HG03097 (cell line): ENCODE data around the gene SORCS2.

ENCODE experiments used
- ATAC-seq: cut with Tn5 transposase; IDR thresholded peaks from one replicate; pipeline ENCODE4 v1.9.1; 2021; ENCODE audit not compliant: unreplicated experiment, low FRiP score

The SORCS2 gene

GRCh38 chr4:7661846-7662506, 469.6 kb downstream of the SORCS2 start:
- ATAC-seq = no peak

DNA sequence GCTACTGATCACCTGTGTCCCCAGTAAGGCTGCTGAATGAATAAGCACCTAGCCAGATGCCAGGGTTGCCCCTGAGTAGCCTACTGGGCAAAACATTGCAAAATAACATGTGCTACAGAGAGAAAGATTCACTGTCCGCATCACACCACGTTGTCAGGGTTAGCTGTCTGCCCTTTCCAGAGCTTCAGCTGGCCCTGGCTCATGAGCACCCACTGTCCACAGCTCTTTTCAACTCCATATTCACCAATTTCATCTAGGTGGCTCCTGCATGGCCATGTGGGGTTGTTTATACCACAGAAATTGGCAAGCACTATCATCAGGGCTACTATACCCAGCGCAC, 470.1 kb downstream of the SORCS2 start:
- no peak for ATAC-seq

DNA sequence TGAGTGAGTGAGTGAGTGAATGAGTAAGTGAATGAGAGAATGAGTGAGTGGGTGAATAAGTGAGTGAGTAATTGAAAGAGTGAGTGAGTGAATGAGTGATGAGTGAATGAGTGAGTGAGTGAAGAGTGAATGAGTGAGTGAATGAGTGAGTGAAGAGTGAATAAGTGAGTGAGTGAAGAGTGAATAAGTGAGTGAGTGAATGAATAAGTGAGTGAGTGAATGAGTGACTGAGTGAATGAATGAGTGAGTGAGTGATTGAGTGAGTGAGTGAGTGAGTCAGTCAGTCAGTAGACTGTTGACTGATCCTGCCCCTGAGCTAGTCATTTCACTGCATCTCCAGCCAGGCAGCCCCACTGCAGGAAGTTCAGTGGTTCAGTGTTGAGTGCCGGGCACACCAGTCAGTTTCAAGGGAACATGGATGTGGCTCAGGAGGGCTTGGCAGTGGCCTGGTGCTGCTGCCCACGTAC, 470.8 kb downstream of the SORCS2 start:
- no peak for ATAC-seq

DNA sequence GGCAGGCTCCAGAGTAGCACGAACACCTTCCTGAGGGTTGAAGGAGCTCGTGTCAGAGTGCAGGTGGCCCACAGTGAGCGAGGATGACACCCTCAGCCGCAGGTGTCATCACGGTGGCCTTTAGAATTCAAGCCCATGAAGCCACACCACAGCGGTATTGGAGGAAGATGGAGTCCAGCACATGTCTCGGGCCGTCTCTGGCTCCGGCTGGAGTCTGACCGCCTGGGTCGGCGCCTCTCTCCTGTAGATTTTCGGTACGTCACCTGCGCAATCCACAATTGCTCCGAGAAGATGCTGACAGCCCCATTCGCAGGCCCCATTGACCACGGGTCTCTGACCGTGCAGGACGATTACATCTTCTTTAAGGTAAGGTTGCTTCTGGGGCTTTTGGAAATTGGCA, 471.8 kb downstream of the SORCS2 start:
- no peak for ATAC-seq

GRCh38 chr4:7665321-7665720, 473.0 kb downstream of the SORCS2 start:
- no peak for ATAC-seq

GRCh38 chr4:7666011-7666410, 473.7 kb downstream of the SORCS2 start:
- ATAC-seq = no peak

GRCh38 chr4:7666744-7667143, 474.4 kb downstream of the SORCS2 start:
- no peak for ATAC-seq

- ATAC-seq = no peak
Observed at GRCh38 chr4:7668271-7668670, 475.9 kb downstream of the SORCS2 start.

- ATAC-seq = no peak
Observed at GRCh38 chr4:7668826-7669225, 476.5 kb downstream of the SORCS2 start.

DNA sequence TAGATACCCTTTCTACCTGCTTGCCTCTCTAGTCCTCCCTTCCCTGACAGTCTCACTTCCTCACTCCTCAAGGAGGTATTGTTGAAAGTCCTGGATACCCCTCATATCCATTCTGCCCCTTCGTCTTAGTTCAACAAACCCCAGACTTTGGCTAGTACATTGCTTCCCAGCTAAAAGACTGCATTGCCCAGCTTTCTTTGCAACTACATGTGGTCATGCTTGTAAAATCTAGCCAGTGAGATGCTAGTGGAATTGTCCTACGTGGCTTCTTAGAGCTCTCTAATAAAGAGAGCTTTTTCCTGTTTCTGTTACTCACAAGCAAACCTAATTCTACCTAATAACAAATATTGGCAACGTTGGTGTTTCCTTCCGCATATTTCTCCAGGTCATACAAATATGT, 480.3 kb downstream of the SORCS2 start:
- ATAC-seq = no peak

DNA sequence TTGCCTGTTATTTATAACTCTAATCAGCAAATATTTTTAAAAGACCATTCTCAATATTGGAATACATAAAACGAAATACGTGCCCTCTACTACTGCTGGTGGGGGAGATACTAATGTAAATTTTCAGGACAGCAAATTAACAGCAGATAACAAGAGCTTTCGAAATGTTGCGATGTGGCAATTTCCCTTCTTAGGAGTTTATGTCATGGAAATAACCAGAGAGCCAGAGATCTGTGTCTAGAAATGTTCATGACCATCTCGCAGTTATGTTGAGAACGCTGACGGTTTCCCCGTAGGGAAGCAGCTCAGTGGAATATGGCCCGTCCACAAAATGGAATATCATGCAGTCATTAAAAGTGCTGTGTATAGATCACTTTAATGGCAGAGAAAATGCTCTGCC, 480.8 kb downstream of the SORCS2 start:
- ATAC-seq = no peak

- ATAC-seq = no peak
Observed at GRCh38 chr4:7674706-7675105, 482.4 kb downstream of the SORCS2 start.

DNA sequence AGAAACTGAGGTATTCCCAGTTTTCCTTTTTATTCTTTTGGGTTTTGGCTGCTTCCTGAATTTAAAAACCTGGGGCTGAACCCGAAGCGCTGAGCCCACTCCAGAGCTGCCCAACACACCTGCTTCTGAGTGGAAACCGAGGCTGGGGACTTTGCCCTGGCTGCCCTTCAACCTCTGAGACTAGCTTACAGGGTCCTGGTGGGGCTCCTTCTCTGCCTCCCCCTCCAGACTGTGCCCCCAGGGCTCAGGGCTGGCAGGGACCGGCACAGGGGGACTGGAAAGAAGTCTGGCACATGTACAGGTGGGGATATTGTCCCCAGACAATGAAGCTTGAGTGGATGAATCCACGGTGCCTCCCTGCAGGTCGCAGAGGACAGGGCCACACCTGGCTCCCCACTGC, 482.8 kb downstream of the SORCS2 start:
- ATAC-seq = no peak

GRCh38 chr4:7675612-7676320, 483.4 kb downstream of the SORCS2 start:
- ATAC-seq = no peak

- ATAC-seq = no peak
Observed at GRCh38 chr4:7676398-7676922, 484.1 kb downstream of the SORCS2 start.

DNA sequence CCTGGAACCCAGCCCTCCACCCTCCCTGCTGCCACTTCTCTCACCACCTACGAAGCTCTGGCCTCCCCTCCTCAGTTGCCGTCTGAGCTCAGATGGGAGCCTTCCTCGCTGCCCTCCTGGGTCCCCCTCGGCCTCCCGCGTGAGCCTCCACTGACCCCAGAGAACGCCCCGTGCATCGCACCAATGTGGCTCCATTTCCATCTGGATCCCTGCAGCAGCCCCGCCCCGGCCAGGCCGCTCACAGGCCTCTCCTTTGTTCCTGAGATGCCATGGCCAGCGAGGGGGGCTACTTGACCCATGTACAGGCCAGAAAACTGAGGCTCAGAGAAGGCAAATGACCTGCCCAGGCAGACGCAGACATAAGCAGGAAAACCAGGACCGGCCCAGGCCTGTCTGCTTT, 484.7 kb downstream of the SORCS2 start:
- ATAC-seq = no peak

DNA sequence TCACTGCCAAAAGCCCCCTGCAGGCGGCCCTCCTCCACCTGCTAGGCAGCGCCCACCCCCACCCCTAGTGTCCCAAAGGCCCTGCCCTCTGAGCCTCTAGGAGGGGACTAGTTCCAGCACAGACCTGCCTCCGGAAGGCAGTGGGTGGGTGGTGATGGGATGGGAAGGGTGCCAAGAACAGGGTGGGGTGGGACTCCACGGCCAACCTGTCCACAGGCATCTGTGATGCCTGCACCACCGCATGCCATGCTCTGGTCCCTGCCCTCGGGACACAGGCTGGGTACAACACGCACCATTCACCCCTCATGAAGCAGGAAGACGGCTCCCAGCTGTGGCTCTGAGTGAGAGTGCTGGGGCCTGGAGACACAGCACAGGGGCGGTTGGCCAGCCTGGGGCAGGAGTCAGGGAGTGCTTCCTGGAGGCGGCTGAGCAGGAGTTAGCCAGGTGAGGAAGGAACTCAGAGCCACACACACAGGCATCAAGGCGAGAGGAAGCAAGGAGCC, 485.5 kb downstream of the SORCS2 start:
- no peak for ATAC-seq

DNA sequence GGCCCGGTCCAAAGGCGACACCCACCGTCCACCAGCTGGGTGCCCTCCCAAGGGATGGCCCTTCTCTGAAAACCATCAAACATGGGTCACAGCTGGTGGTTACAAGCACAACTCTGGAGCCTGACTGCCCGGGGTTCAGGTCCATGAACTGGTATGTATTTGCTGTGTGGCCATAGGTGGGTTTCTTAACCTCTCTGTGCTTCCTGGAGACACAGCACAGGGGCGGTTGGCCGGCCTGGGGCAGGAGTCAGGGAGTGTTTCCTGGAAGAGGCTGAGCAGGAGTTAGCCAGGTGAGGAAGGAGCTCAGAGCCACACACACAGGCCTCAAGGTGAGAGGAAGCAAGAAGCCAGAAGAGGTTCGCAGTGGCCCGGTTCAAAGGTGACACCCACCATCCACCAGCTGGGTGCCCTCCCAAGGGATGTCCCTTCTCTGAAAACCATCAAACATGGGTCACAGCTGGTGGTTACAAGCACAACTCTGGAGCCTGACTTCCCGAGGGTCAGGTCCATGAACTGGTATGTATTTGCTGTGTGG, 486.0 kb downstream of the SORCS2 start:
- ATAC-seq = no peak

GRCh38 chr4:7679406-7680040, 487.2 kb downstream of the SORCS2 start:
- ATAC-seq = no peak

DNA sequence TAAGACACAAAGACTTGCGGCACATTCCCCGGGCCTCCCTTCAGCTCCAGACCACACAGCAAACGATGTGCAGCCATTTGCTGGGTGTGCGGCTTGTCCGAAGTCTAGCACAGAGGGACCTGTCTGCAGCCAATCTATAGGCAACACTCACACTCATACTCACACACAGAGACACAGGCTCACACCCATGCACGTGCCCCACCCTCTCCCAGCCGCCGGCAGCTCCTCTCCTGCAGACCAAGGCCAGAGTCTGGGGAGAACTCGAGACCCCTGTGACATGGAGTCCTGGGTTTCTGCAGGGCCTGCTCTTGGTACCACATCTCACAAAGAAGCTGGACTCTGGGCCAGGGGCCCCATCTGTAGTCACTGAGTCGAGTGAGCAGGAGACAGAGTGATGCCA, 487.8 kb downstream of the SORCS2 start:
- no peak for ATAC-seq

DNA sequence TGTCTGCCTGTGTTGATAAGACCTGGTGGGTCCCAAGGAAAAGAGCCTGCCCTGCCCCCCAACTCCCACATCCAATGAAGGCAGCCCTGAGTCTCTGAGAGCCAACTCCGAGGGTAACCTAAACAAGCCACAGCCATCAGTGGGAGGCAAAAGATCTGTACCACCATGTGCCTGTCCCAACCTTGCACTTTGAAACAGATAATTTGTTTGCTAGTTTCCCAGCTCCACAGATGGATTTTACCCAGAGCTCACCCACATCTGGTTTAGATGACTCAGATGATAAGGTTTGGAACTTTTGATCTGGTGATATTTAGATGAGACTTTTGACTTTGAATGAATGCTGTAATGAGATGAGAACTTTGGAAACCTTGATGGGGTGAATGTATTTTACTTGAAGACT, 488.4 kb downstream of the SORCS2 start:
- no peak for ATAC-seq
